IMR-90 (cell line): ENCODE data around the gene B4GALNT2.

Experiments used
- BHLHE40 ChIP-seq: fragments of 150-350 bp; IDR thresholded peaks from 2 replicates; pipeline ENCODE4 v1.6.1; 2016; ENCODE audit warnings: mild to moderate bottlenecking, low read depth, low read length
- CHD1 ChIP-seq: IDR thresholded peaks from 2 replicates; pipeline ENCODE4 v1.6.1; 2012; ENCODE audit warnings: low read depth, low read length, improper control_type of control experiment
- CTCF ChIP-seq: conservative IDR thresholded peaks from 2 replicates; pipeline ENCODE4 v1.5.1; 2012; ENCODE audit warnings: mild to moderate bottlenecking, low read depth, low read length, improper control_type of control experiment
- FOS ChIP-seq: fragments of 150-350 bp; IDR thresholded peaks from 2 replicates; pipeline ENCODE4 v1.6.1; 2016; ENCODE audit warnings: low read depth, low read length
- MAFK ChIP-seq: IDR thresholded peaks from 2 replicates; pipeline ENCODE4 v1.6.1; 2012; ENCODE audit warnings: low read depth, low read length, improper control_type of control experiment
- MAZ ChIP-seq: IDR thresholded peaks from 2 replicates; pipeline ENCODE4 v1.6.1; 2012; ENCODE audit warnings: low read depth, mild to moderate bottlenecking, low read length, improper control_type of control experiment, moderate library complexity, borderline replicate concordance
- MXI1 ChIP-seq: IDR thresholded peaks from 2 replicates; pipeline ENCODE4 v1.6.1; 2012; ENCODE audit warnings: low read depth, mild to moderate bottlenecking, low read length, moderate library complexity, borderline replicate concordance
- POLR2A ChIP-seq: IDR thresholded peaks from 2 replicates; pipeline ENCODE4 v1.6.1; 2012; ENCODE audit warnings: mild to moderate bottlenecking, low read depth, low read length
- RAD21 ChIP-seq: IDR thresholded peaks from 2 replicates; pipeline ENCODE4 v1.6.1; 2012; ENCODE audit warnings: low read length, improper control_type of control experiment
- RCOR1 ChIP-seq: IDR thresholded peaks from 2 replicates; pipeline ENCODE4 v1.6.1; 2012; ENCODE audit warnings: mild to moderate bottlenecking, low read length, improper control_type of control experiment; ENCODE audit not compliant: insufficient replicate concordance
- RFX5 ChIP-seq: IDR thresholded peaks from 2 replicates; pipeline ENCODE4 v1.8.0; 2012; ENCODE audit warnings: low read depth, mild to moderate bottlenecking, low read length, moderate library complexity
- USF2 ChIP-seq: fragments of 150-350 bp; IDR thresholded peaks from 2 replicates; pipeline ENCODE4 v1.6.1; 2017; ENCODE audit warnings: mild to moderate bottlenecking, antibody characterized with exemption, low read length, low read depth

GRCh38 chr17:49209061-49209571, 76.5 kb downstream of the B4GALNT2 start:
- no peak for TF ChIP-seq CTCF
- no peak for TF ChIP-seq MAFK
- TF ChIP-seq POLR2A: no peak
- TF ChIP-seq MXI1: no peak
- TF ChIP-seq CHD1: no peak
- TF ChIP-seq MAZ: no peak
- TF ChIP-seq RAD21: no peak
- TF ChIP-seq USF2: no peak
- no peak for TF ChIP-seq RFX5
- no peak for TF ChIP-seq BHLHE40
- TF ChIP-seq RCOR1: no peak
- TF ChIP-seq FOS: no peak
